Hematopoietic multipotent progenitor cell (in vitro differentiated cells): ENCODE data around the gene TAF11L13. TPM values are rescaled to one million over a fixed set of nuclear protein-coding genes. Genes with fewer than 3 reads are reported as not detected.

Experiments
- DNase-seq, 3 donors: peaks; one replicate each; pipeline ENCODE4 v3.0.0-alpha.2; 2011 to 2015; ENCODE audit warnings: low read depth in 2 of 3, low spot score in 2 of 3
- small RNA-seq: library from RNA; depleted of rRNA; stranded (forward); fragments of <200 nt; gene quantifications from one replicate; pipeline ENCODE3, GENCODE V24; 2012
- total RNA-seq: library from RNA; depleted of rRNA; stranded (reverse); fragments of >200 nt; gene quantifications from one replicate; pipeline ENCODE4 v1.2.3, GENCODE V29; 2012

Gene TAF11L13
- total RNA-seq, 1 donor: not detected

DNA sequence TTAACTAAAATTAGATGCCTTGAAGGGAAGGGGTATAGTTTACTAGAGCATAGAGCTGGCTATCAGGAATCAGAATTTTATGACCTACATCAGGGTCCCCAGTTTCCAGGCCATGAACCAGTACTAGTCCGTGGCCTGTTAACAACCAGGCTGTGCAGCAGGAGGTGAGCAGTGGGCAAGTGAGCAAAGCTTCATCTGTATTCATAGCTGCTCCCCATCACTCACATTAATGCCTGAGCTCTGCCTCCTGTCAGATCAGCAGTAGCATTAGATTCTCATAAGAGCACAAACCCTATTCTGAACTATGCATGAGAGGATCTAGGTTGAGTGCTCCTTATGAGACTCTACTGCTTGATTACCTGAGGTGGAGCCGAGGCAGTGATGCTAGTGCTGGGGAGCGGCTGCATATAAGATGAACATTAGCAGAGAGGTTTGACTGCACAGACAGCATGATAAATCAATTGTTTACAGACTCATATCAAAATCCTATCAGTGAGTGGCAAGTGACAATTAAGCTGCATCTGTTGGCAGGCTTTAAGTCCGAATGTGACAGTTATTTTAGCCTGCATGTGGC lies 47.0 kb downstream of the TAF11L13 start:
- DNase-seq: no peak

DNA sequence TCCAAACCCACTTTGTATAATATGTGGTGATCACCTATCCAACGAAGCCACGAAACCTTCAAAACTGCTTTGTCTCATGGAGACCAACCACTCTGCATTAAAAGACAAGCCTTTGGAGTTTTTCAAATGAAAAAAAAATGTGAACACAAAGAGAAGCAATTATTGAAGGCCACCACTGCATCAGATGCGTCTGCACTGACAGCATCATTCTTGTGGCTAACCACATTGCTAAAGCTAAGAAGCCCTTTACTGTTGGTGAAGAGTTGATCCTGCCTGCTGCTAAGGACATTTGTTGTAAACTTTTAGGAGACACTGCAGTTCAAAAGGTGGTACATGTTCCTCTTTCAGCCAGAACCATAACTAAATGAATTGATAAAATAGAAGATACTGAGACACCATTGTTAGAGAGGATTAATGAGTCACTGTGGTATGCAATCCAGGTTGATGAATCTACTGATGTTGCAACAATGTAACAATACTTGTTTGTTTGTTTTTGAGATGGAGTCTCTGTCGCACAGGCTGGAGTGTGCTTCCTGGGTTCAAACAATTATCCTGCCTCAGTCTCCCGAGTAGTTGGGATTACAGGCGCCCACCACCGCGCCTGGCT lies 47.8 kb downstream of the TAF11L13 start:
- DNase-seq: no peak

DNA sequence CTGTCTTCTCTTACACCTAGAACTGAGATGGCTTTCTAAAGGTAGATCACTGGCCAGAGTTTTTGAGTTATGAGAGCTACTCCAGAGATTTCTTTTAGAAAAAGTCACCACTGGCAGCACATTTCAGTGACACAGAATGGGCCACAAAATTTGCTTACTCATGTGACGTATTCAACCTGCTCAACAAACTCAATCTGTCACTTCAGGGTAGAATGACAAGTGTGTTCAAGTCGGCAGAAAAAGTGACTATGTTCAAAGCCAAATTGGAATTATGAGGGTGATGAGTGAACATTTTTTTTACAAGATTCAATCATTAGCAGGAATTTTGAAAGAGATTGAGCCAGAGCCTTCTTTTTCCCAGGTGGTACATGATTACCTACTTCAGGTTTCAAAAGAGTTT lies 48.8 kb downstream of the TAF11L13 start:
- DNase-seq: no peak

Small RNAs within 50 kb of the gene (small RNA-seq; reads per million reads assigned to genes)
- not detected for gene AC233724.1
- not detected for gene AC233724.12
- not detected for gene AC233724.2
- not detected for gene AC233724.3
- not detected for gene AC233724.4
- gene AC233724.6: not detected
- not detected for gene AC233724.7

Other genes with a start within 250 kb of the TAF11L13 start
- gene TAF11L2, start 133.9 kb upstream of the TAF11L13 start, total RNA-seq: not detected
- gene TAF11L3, start 113.7 kb upstream of the TAF11L13 start, total RNA-seq: not detected
- gene TAF11L4, start 110.3 kb upstream of the TAF11L13 start, total RNA-seq: not detected
- gene TAF11L5, start 106.9 kb upstream of the TAF11L13 start, total RNA-seq: not detected
- gene TAF11L6, start 103.4 kb upstream of the TAF11L13 start, total RNA-seq: not detected
- gene TAF11L7, start 46.3 kb upstream of the TAF11L13 start, total RNA-seq: not detected
- gene TAF11L8, start 41.1 kb upstream of the TAF11L13 start, total RNA-seq: not detected
- not detected for gene TAF11L9, start 37.7 kb upstream of the TAF11L13 start, total RNA-seq
- not detected for gene TAF11L10, start 34.3 kb upstream of the TAF11L13 start, total RNA-seq
- gene TAF11L11, start 27.9 kb upstream of the TAF11L13 start, total RNA-seq: not detected
- not detected for gene TAF11L12, start 21.7 kb upstream of the TAF11L13 start, total RNA-seq
- gene TAF11L14, start 2.4 kb downstream of the TAF11L13 start, total RNA-seq: not detected